Ovary (tissue), 3 donors: Measurements from ENCODE around the gene APOL4.

ENCODE experiments used
- CTCF ChIP-seq, 3 donors: fragments of 450-650 bp in 2 of 3; fragments of 200-600 bp in 1 of 3; IDR thresholded peaks; one replicate each; pipeline versions ENCODE4 v1.5.1 to v1.8.0; 2016 to 2022; ENCODE audit warnings: antibody characterized with exemption in 3 of 3, mild to moderate bottlenecking in 1 of 3
- EP300 ChIP-seq: sonication (generic); formaldehyde crosslinking; IDR thresholded peaks from one replicate; pipeline ENCODE4 v1.6.1; 2017; ENCODE audit warnings: antibody characterized with exemption
- POLR2A ChIP-seq: fragments of 450-650 bp; IDR thresholded peaks from one replicate; pipeline ENCODE4 v1.6.1; 2017; ENCODE audit warnings: antibody characterized with exemption, mild to moderate bottlenecking, moderate library complexity
- donor health status: DM: no; HTN: no; CAD: no.

- TF ChIP-seq CTCF (IDR thresholded peaks at IDR 0.05) (no peak), POLR2A (no peak), EP300 (no peak)
Measured at GRCh38 chr22:36141481-36141880, 60.1 kb downstream of the APOL4 start.
